Pancreas (tissue), 10 donors: ENCODE measurements around the gene PCGF3. TPM values are rescaled to one million over a fixed set of nuclear protein-coding genes. Genes with fewer than 3 reads are reported as not detected.
A peak's percentile ranks its signal among the peaks of the same experiment; 100 is the strongest.

Experiments
- ATAC-seq, 4 donors: fragments of 200-7000 bp; cut with Tn5 transposase; one replicate each; pipeline versions ENCODE4 v1.8.0 to v1.9.1; 2020; ENCODE audit warnings: mild to moderate bottlenecking in 4 of 4, moderate library complexity in 4 of 4
- DNase-seq, 6 donors: peaks; one replicate each; pipeline ENCODE4 v3.0.0-alpha.2; 2020
- FAIRE-seq: peaks from 2 replicates; lab custom pipeline; 2012; peaks lifted over from hg19 to GRCh38; lab: Jason Lieb, UNC
- H3K27ac ChIP-seq, 4 donors: fragments of 200-600 bp; sonication (generic); 1 replicate in 3 of 4; 2 replicates in 1 of 4; pipeline versions ENCODE4 v1.5.0 to v1.8.0; 2020
- H3K27me3 ChIP-seq, 4 donors: fragments of 200-600 bp; one replicate each; pipeline ENCODE4 v1.8.0; 2021
- H3K36me3 ChIP-seq, 3 donors: fragments of 200-600 bp; sonication (generic) in 1 of 3; one replicate each; pipeline versions ENCODE4 v1.5.0 to v1.8.0; 2020 to 2021
- H3K4me1 ChIP-seq, 3 donors: fragments of 200-600 bp; one replicate each; pipeline ENCODE4 v1.8.0; 2021
- H3K4me3 ChIP-seq, 4 donors: fragments of 200-600 bp; sonication (generic) in 2 of 4; one replicate each; pipeline versions ENCODE4 v1.5.0 to v1.8.0; 2020 to 2021
- H3K9me3 ChIP-seq, 4 donors: fragments of 200-600 bp; one replicate each; pipeline ENCODE4 v1.8.0; 2021
- CTCF ChIP-seq, 4 donors: fragments of 200-600 bp; sonication (generic) in 3 of 4; IDR thresholded peaks; one replicate each; pipeline versions ENCODE4 v1.5.0 to v1.8.0; 2021; ENCODE audit warnings: antibody characterized with exemption in 4 of 4
- WGBS, 2 donors: extraction: QIAGEN DNeasy Blood & Tissue Kit; methylation state at CpG; one replicate each; pipeline ENCODE4 v1.1.7; 2013; 5-methylcytosine and 5-hydroxymethylcytosine counted together
- intact Hi-C, 3 donors: fragments of 100-400 bp; cut with DNase I; formaldehyde crosslinking; loops; one replicate each; pipeline versions ENCODE4 v1.11.1 to v1.14.2; 2022
- polyA plus RNA-seq, 2 donors: library from polyadenylated mRNA; stranded (reverse); fragments of 200-250 nt; gene quantifications; one replicate each; pipeline ENCODE4 v1.2.3, GENCODE V29; 2013
- total RNA-seq, 6 donors: library from RNA; stranded (reverse); fragmentation: NEBNext Ultra II Directional in 4 of 6; extraction: Animal tissue kit (Norgen Biotek cat#: 25700) in 4 of 6; gene quantifications; one replicate each; pipeline versions ENCODE4 v1.2.1 to v1.2.4, GENCODE V29; 2021 to 2023
- donor health status: healthy with polysubstance abuse.
- donor health status: DM: no; HTN: no; CAD: no; lungs with moderate emphysema.
- donor health status: DM: no; HTN: no; CAD: no.
- donor health status: control.
- donor health status: control.
- donor health status: Bipolar disorder and iron deficiency.
- donor health status: DM: yes; HTN: yes; CAD: no.
- donor health status: DM: no; HTN: no; CAD: no.
- donor health status: DM: no; HTN: no; CAD: no.
- donor health status: DM: yes; HTN: yes; CAD: no.

PCGF3 gene
- total and polyA plus RNA-seq, 8 donors = 12.3 to 66.8 (median 17.7) TPM

GRCh38 chr4:789571-790465 is 84.2 kb downstream of the PCGF3 start:
- Histone ChIP-seq H3K9me3 (no peaks in the 10 kb centered on the region), H3K4me3 (no peak overlapping the region), H3K27ac (no peak overlapping the region), H3K27me3 (peaks cover 4 to 16% (median 5%) of the 10 kb centered on the region in 4 donors), H3K36me3 (no peaks in the 10 kb centered on the region), H3K4me1 (peaks cover 0 to under 1% (median 0%) of the 10 kb centered on the region in 3 donors)
- TF ChIP-seq CTCF (IDR thresholded peaks at IDR 0.05) = no peak
- intact Hi-C loops = no loop called here
- 85 to 90% methylated on average over 24 to 27 of the region's 27 CpGs for WGBS, 2 donors
- ATAC-seq = no peak
- FAIRE-seq = no peak
- DNase-seq = peak in 2 of 6 donors; percentile 56 to 57

- TF ChIP-seq CTCF (IDR thresholded peaks at IDR 0.05) = no peak
- 57 to 81% methylated on average over 8 of the region's 8 CpGs for WGBS, 2 donors
- Histone ChIP-seq H3K4me1 (peaks cover 0 to 7% (median 6%) of the 10 kb centered on the region in 3 donors), H3K9me3 (no peaks in the 10 kb centered on the region), H3K36me3 (no peaks in the 10 kb centered on the region), H3K27me3 (peaks cover 5 to 20% (median 10%) of the 10 kb centered on the region in 4 donors), H3K4me3 (no peak overlapping the region), H3K27ac (no peak overlapping the region)
- DNase-seq (peak in 1 of 6 donors; percentile 52), ATAC-seq (no peak), FAIRE-seq (no peak)
- intact Hi-C loops = no loop called here
Observed at GRCh38 chr4:790466-790820, 84.8 kb downstream of the PCGF3 start.

GRCh38 chr4:791252-791897 is 85.7 kb downstream of the PCGF3 start:
- no peaks in the 10 kb centered on the region for H3K36me3 ChIP-seq
- intact Hi-C loops = no loop called here
- no peak for ATAC-seq
- no peak overlapping the region for H3K27ac ChIP-seq
- WGBS, 2 donors = 50 to 53% methylated on average over 16 to 29 of the region's 29 CpGs
- H3K4me3 ChIP-seq = no peak overlapping the region
- peak in 2 of 6 donors; percentile 16 to 51 for DNase-seq
- FAIRE-seq = no peak
- TF ChIP-seq CTCF (IDR thresholded peaks at IDR 0.05) = no peak
- H3K27me3 ChIP-seq = peaks cover 5 to 25% (median 12%) of the 10 kb centered on the region in 4 donors
- peaks cover 0 to 7% (median 7%) of the 10 kb centered on the region in 3 donors for H3K4me1 ChIP-seq
- no peaks in the 10 kb centered on the region for H3K9me3 ChIP-seq

- no peak for TF ChIP-seq CTCF (IDR thresholded peaks at IDR 0.05)
- H3K4me1 ChIP-seq = peaks cover 0 to 9% (median 7%) of the 10 kb centered on the region in 3 donors
- ATAC-seq = peak in 3 of 4 donors; percentile 21 to 64 (median 28)
- WGBS, 2 donors = 12 to 14% methylated on average over 34 to 50 of the region's 50 CpGs
- no peaks in the 10 kb centered on the region for H3K36me3 ChIP-seq
- peak in 3 of 6 donors; percentile 39 to 74 (median 68) for DNase-seq
- no peak for FAIRE-seq
- peak overlapping the region in 1 of 4 donors; percentile 17 for H3K4me3 ChIP-seq
- H3K27me3 ChIP-seq = peaks cover 5 to 25% (median 11%) of the 10 kb centered on the region in 4 donors
- H3K9me3 ChIP-seq = no peaks in the 10 kb centered on the region
- intact Hi-C loops = no loop called here
- no peak overlapping the region for H3K27ac ChIP-seq
Observed at GRCh38 chr4:791898-792625, 86.4 kb downstream of the PCGF3 start.
